ENCODE data around the gene MEIS1. TPM values are rescaled to one million over a fixed set of nuclear protein-coding genes. Genes with fewer than 3 reads are reported as not detected.

MEIS1 gene
- total and polyA plus RNA-seq, 2 experiments from 2014 or later, result 0.16 to 0.28 TPM

GRCh38 chr2:66446941-66447340 lies 12.0 kb downstream of the MEIS1 start:
- Histone ChIP-seq H2AFZ (no peak overlapping the region), H3K4me2 (peak overlapping the region; percentile 90), H3K27me3 (ENCODE audit: insufficient read depth) (peaks cover 84% of the 10 kb centered on the region), H3K4me3 (peak overlapping the region; percentile 59), H3K4me1 (ENCODE audit: insufficient read depth) (peaks cover 50% of the 10 kb centered on the region), H3K79me2 (replicated peaks; ENCODE audit: insufficient read depth) (no peaks in the 10 kb centered on the region), H4K20me1 (replicated peaks; ENCODE audit: insufficient read depth) (peaks cover 3% of the 10 kb centered on the region; the same call in 1 of the 2 replicates), H3K27ac (ENCODE audit: low read depth) (no peak overlapping the region), H3K9me2 (ENCODE audit: insufficient read depth) (no peaks in the 10 kb centered on the region), H3F3A (replicated peaks; ENCODE audit: low read depth) (peaks cover 15% of the 10 kb centered on the region), H3K36me3 (ENCODE audit: insufficient read depth) (no peaks in the 10 kb centered on the region)
- peak; percentile 2; the same call in 2 of the 3 replicates for ATAC-seq
- Mint-ChIP-seq H3K27ac (no peak overlapping the region), H3K4me3 (peak overlapping the region; percentile 72), H3K9me3 (no peaks in the 10 kb centered on the region; the same call in 2 of the 3 replicates), H3K36me3 (ENCODE audit: low read depth) (no peaks in the 10 kb centered on the region), H3K27me3 (ENCODE audit: insufficient read depth, low read depth, poor library complexity) (peaks cover 55% of the 10 kb centered on the region), H3K4me1 (peaks cover 23% of the 10 kb centered on the region)
- TF ChIP-seq ZNF331 (CRISPR knock-in tag; IDR thresholded peaks at IDR 0.05; ENCODE audit: low read depth) (no peak), CREB1 (CRISPR knock-in tag; IDR thresholded peaks at IDR 0.05; ENCODE audit: low read depth) (no peak), ZNF114 (CRISPR knock-in tag; IDR thresholded peaks at IDR 0.05) (no peak), NANOG (IDR thresholded peaks at IDR 0.05; ENCODE audit: borderline replicate concordance) (no peak), CTCF (conservative IDR thresholded peaks at IDR 0.05; ENCODE audit: low read depth in 2 of 2) (no peak), ZNF462 (CRISPR knock-in tag; IDR thresholded peaks at IDR 0.05) (no peak), POLR2AphosphoS5 (IDR thresholded peaks at IDR 0.05; ENCODE audit: low read depth) (no peak)
- TF ChIP-seq, protein P1, sequence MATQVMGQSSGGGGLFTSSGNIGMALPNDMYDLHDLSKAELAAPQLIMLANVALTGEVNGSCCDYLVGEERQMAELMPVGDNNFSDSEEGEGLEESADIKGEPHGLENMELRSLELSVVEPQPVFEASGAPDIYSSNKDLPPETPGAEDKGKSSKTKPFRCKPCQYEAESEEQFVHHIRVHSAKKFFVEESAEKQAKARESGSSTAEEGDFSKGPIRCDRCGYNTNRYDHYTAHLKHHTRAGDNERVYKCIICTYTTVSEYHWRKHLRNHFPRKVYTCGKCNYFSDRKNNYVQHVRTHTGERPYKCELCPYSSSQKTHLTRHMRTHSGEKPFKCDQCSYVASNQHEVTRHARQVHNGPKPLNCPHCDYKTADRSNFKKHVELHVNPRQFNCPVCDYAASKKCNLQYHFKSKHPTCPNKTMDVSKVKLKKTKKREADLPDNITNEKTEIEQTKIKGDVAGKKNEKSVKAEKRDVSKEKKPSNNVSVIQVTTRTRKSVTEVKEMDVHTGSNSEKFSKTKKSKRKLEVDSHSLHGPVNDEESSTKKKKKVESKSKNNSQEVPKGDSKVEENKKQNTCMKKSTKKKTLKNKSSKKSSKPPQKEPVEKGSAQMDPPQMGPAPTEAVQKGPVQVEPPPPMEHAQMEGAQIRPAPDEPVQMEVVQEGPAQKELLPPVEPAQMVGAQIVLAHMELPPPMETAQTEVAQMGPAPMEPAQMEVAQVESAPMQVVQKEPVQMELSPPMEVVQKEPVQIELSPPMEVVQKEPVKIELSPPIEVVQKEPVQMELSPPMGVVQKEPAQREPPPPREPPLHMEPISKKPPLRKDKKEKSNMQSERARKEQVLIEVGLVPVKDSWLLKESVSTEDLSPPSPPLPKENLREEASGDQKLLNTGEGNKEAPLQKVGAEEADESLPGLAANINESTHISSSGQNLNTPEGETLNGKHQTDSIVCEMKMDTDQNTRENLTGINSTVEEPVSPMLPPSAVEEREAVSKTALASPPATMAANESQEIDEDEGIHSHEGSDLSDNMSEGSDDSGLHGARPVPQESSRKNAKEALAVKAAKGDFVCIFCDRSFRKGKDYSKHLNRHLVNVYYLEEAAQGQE (IDR thresholded peaks at IDR 0.05; ENCODE audit: unreplicated experiment), result no peak
- TF ChIP-seq, protein P2, sequence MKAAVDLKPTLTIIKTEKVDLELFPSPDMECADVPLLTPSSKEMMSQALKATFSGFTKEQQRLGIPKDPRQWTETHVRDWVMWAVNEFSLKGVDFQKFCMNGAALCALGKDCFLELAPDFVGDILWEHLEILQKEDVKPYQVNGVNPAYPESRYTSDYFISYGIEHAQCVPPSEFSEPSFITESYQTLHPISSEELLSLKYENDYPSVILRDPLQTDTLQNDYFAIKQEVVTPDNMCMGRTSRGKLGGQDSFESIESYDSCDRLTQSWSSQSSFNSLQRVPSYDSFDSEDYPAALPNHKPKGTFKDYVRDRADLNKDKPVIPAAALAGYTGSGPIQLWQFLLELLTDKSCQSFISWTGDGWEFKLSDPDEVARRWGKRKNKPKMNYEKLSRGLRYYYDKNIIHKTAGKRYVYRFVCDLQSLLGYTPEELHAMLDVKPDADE (IDR thresholded peaks at IDR 0.05), result no peak
- no peak for DNase-seq (ENCODE audit: low spot score)
